Measurements from ENCODE around the gene PCDHGA7. TPM values are rescaled to one million over a fixed set of nuclear protein-coding genes. Genes with fewer than 3 reads are reported as not detected.
"Not testable (repeated sequence)": the region's sequence is repeated elsewhere in the genome, so short reads cannot be mapped to it uniquely, and the experiment has no call there.

PCDHGA7 gene
- total RNA-seq, 1 donor from 2014 or later = 6.3 TPM

- Mint-ChIP-seq H3K4me3 (ENCODE audit: unreplicated experiment) (peak within 1 kb of the TSS; percentile 76), H3K4me1 (ENCODE audit: unreplicated experiment) (no peaks in the 10 kb centered on the region), H3K27me3 (ENCODE audit: unreplicated experiment) (peaks cover 2% of the 10 kb centered on the region), H3K36me3 (ENCODE audit: low read depth, unreplicated experiment) (peaks cover 56% of the 10 kb centered on the region), H3K27ac (ENCODE audit: unreplicated experiment) (no peak within 1 kb of the TSS), H3K9me3 (ENCODE audit: unreplicated experiment) (peaks cover 28% of the 10 kb centered on the region)
- TF ChIP-seq CTCF (IDR thresholded peaks at IDR 0.05; ENCODE audit: unreplicated experiment) = no peak
- no peak for DNase-seq (ENCODE audit: low spot score)
Observed at GRCh38 chr5:141369994-141370848, 12.3 kb upstream of the PCDHGA7 start, which contains the start of gene PCDHGB3. Gene PCDHGB3 (plus strand): TSS chr5:141370242. CDS start chr5:141370395, 153 bp downstream.

- peaks cover 2% of the 10 kb centered on the region for H3K27me3 Mint-ChIP-seq (ENCODE audit: unreplicated experiment)
- peaks cover 55% of the 10 kb centered on the region for H3K36me3 Mint-ChIP-seq (ENCODE audit: low read depth, unreplicated experiment)
- H3K27ac Mint-ChIP-seq (ENCODE audit: unreplicated experiment) = no peak overlapping the region
- no peak for TF ChIP-seq CTCF (IDR thresholded peaks at IDR 0.05; ENCODE audit: unreplicated experiment)
- H3K4me3 Mint-ChIP-seq (ENCODE audit: unreplicated experiment) = peak overlapping the region; percentile 83
- H3K4me1 Mint-ChIP-seq (ENCODE audit: unreplicated experiment) = no peaks in the 10 kb centered on the region
- no peak for DNase-seq (ENCODE audit: low spot score)
- H3K9me3 Mint-ChIP-seq (ENCODE audit: unreplicated experiment) = peaks cover 27% of the 10 kb centered on the region
Observed at GRCh38 chr5:141371572-141372475, 10.7 kb upstream of the PCDHGA7 start.

- peak within 1 kb of the TSS; percentile 73 for H3K4me3 Mint-ChIP-seq (ENCODE audit: unreplicated experiment)
Observed at GRCh38 chr5:141373673-141374317, 8.7 kb upstream of the PCDHGA7 start, which contains the start of gene PCDHGA6. Gene PCDHGA6 (plus strand): TSS chr5:141373891. CDS start chr5:141374084, 193 bp downstream.

GRCh38 chr5:141374627-141375026 is 7.9 kb upstream of the PCDHGA7 start:
- DNase-seq (ENCODE audit: low spot score) = no peak
- Mint-ChIP-seq H3K4me3 (ENCODE audit: unreplicated experiment) (peak overlapping the region; percentile 73), H3K27ac (ENCODE audit: unreplicated experiment) (no peak overlapping the region), H3K4me1 (ENCODE audit: unreplicated experiment) (no peaks in the 10 kb centered on the region), H3K27me3 (ENCODE audit: unreplicated experiment) (peaks cover 2% of the 10 kb centered on the region), H3K36me3 (ENCODE audit: low read depth, unreplicated experiment) (peaks cover 62% of the 10 kb centered on the region), H3K9me3 (ENCODE audit: unreplicated experiment) (peaks cover 27% of the 10 kb centered on the region)
- no peak for TF ChIP-seq CTCF (IDR thresholded peaks at IDR 0.05; ENCODE audit: unreplicated experiment)

More at GRCh38 chr5:141373673-141374317, 8.7 kb upstream of the PCDHGA7 start, which contains the start of gene PCDHGA6:
- no peak for DNase-seq (ENCODE audit: low spot score)
- Mint-ChIP-seq H3K27ac (ENCODE audit: unreplicated experiment) (no peak within 1 kb of the TSS), H3K4me1 (ENCODE audit: unreplicated experiment) (no peaks in the 10 kb centered on the region), H3K27me3 (ENCODE audit: unreplicated experiment) (peaks cover 2% of the 10 kb centered on the region), H3K9me3 (ENCODE audit: unreplicated experiment) (peaks cover 27% of the 10 kb centered on the region), H3K36me3 (ENCODE audit: low read depth, unreplicated experiment) (peaks cover 62% of the 10 kb centered on the region)
- no peak for TF ChIP-seq CTCF (IDR thresholded peaks at IDR 0.05; ENCODE audit: unreplicated experiment)

- peaks cover 27% of the 10 kb centered on the region for H3K9me3 Mint-ChIP-seq (ENCODE audit: unreplicated experiment)
- not testable (repeated sequence) for H3K27ac Mint-ChIP-seq (ENCODE audit: unreplicated experiment); DNase-seq (ENCODE audit: low spot score); H3K4me1 Mint-ChIP-seq (ENCODE audit: unreplicated experiment); H3K4me3 Mint-ChIP-seq (ENCODE audit: unreplicated experiment); H3K27me3 Mint-ChIP-seq (ENCODE audit: unreplicated experiment)
- peaks cover 55% of the 10 kb centered on the region for H3K36me3 Mint-ChIP-seq (ENCODE audit: low read depth, unreplicated experiment)
Observed at GRCh38 chr5:141375444-141376155, 6.9 kb upstream of the PCDHGA7 start.

All from endothelial cell (in vitro differentiated cells).